OCI-LY3 (cell line): ENCODE measurements around the gene DAZAP1.

Experiments
- EZH2phosphoT487 ChIP-seq: fragments of 200-600 bp; shearing (Covaris generic); IDR thresholded peaks from 2 replicates; pipeline ENCODE4 v1.6.1; 2018; ENCODE audit warnings: antibody characterized with exemption, mixed run types, low read depth
- TF ChIP-seq, protein P1 (sequence below): fragments of 200-600, 300-600 bp; sonication (generic); IDR thresholded peaks from 2 replicates; pipeline ENCODE4 v1.5.1; 2014; ENCODE audit warnings: antibody characterized with exemption, low read length, low read depth

- TF ChIP-seq, protein P1, sequence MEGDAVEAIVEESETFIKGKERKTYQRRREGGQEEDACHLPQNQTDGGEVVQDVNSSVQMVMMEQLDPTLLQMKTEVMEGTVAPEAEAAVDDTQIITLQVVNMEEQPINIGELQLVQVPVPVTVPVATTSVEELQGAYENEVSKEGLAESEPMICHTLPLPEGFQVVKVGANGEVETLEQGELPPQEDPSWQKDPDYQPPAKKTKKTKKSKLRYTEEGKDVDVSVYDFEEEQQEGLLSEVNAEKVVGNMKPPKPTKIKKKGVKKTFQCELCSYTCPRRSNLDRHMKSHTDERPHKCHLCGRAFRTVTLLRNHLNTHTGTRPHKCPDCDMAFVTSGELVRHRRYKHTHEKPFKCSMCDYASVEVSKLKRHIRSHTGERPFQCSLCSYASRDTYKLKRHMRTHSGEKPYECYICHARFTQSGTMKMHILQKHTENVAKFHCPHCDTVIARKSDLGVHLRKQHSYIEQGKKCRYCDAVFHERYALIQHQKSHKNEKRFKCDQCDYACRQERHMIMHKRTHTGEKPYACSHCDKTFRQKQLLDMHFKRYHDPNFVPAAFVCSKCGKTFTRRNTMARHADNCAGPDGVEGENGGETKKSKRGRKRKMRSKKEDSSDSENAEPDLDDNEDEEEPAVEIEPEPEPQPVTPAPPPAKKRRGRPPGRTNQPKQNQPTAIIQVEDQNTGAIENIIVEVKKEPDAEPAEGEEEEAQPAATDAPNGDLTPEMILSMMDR = no peak
- no peak for TF ChIP-seq EZH2phosphoT487
Measured at GRCh38 chr19:1451916-1452801, 44.8 kb downstream of the DAZAP1 start.
